GM23338 (cell line): ENCODE data around the gene LTBP2. TPM values are rescaled to one million over a fixed set of nuclear protein-coding genes. Genes with fewer than 3 reads are reported as not detected.
A peak's percentile ranks its signal among the peaks of the same experiment; 100 is the strongest.

Experiments used
- ATAC-seq: fragments of 200-7000 bp; cut with Tn5 transposase; 3 replicates; pipeline ENCODE4 v1.9.1; 2020
- DNase-seq: peaks from one replicate; pipeline ENCODE4 v3.0.0-alpha.2; 2015; ENCODE audit warnings: low spot score
- H2AFZ ChIP-seq: fragments of 200-600 bp; sonication (generic); 2 replicates; pipeline ENCODE4 v1.8.0; 2016; ENCODE audit warnings: antibody characterized with exemption, mild to moderate bottlenecking, moderate library complexity
- H3F3A ChIP-seq: fragments of 200-600 bp; sonication (generic); replicated peaks from 2 replicates; pipeline ENCODE4 v1.8.0; 2017; ENCODE audit warnings: antibody characterized with exemption, mixed run types, low read depth
- H3K27ac ChIP-seq: fragments of 200-600 bp; sonication (generic); 2 replicates; pipeline ENCODE4 v1.6.1; 2016; ENCODE audit warnings: low read depth
- H3K27me3 ChIP-seq: fragments of 200-600 bp; sonication (generic); 2 replicates; pipeline ENCODE4 v1.8.0; 2016; ENCODE audit warnings: mild to moderate bottlenecking, mixed run types, moderate library complexity; ENCODE audit not compliant: insufficient read depth
- H3K36me3 ChIP-seq: fragments of 200-600 bp; sonication (generic); 2 replicates; pipeline ENCODE4 v1.8.0; 2016; ENCODE audit warnings: mild to moderate bottlenecking; ENCODE audit not compliant: insufficient read depth
- H3K4me1 ChIP-seq: fragments of 200-600 bp; sonication (generic); 2 replicates; pipeline ENCODE4 v1.8.0; 2016; ENCODE audit warnings: mild to moderate bottlenecking, moderate library complexity; ENCODE audit not compliant: insufficient read depth
- H3K4me2 ChIP-seq: fragments of 200-600 bp; sonication (generic); 2 replicates; pipeline ENCODE4 v1.7.1; 2017; ENCODE audit warnings: mixed run types
- H3K4me3 ChIP-seq: fragments of 200-600 bp; sonication (generic); 2 replicates; pipeline ENCODE4 v1.6.1; 2016; ENCODE audit warnings: mixed run types
- H3K79me2 ChIP-seq: fragments of 200-600 bp; sonication (generic); replicated peaks from 2 replicates; pipeline ENCODE4 v1.8.0; 2017; ENCODE audit warnings: mild to moderate bottlenecking; ENCODE audit not compliant: insufficient read depth
- H3K9me2 ChIP-seq: fragments of 200-600 bp; sonication (generic); 2 replicates; pipeline ENCODE4 v1.8.0; 2017; ENCODE audit not compliant: insufficient read depth
- H4K20me1 ChIP-seq: fragments of 200-600 bp; sonication (generic); replicated peaks from 2 replicates; pipeline ENCODE4 v1.8.0; 2017; ENCODE audit warnings: mild to moderate bottlenecking; ENCODE audit not compliant: insufficient read depth
- H3K27ac Mint-ChIP-seq: 2 replicates; pipeline ENCODE4 v1.8.0; 2020; ENCODE audit warnings: inconsistent platforms, mild to moderate bottlenecking, moderate library complexity, mixed read lengths
- H3K27me3 Mint-ChIP-seq: 3 replicates; pipeline ENCODE4 v1.8.0; 2022; ENCODE audit warnings: low read depth, mild to moderate bottlenecking, moderate library complexity, mixed read lengths, inconsistent platforms; ENCODE audit not compliant: insufficient read depth, poor library complexity
- H3K36me3 Mint-ChIP-seq: 3 replicates; pipeline ENCODE4 v1.8.0; 2021; ENCODE audit warnings: low read depth, mild to moderate bottlenecking, inconsistent platforms, moderate library complexity, mixed read lengths
- H3K4me1 Mint-ChIP-seq: 3 replicates; pipeline ENCODE4 v1.8.0; 2020; ENCODE audit warnings: mild to moderate bottlenecking, inconsistent platforms, mixed read lengths
- H3K4me3 Mint-ChIP-seq: 3 replicates; pipeline ENCODE4 v1.8.0; 2021; ENCODE audit warnings: moderate library complexity, mild to moderate bottlenecking, inconsistent platforms, mixed read lengths
- H3K9me3 Mint-ChIP-seq: 3 replicates; pipeline ENCODE4 v1.8.0; 2020; ENCODE audit warnings: moderate library complexity, mild to moderate bottlenecking, inconsistent platforms, mixed read lengths
- CREB1 ChIP-seq: fragments of 250-450 bp; sonication (Bioruptor Pico); IDR thresholded peaks from 2 replicates; pipeline ENCODE4 v1.5.0; 2020; ENCODE audit warnings: low read depth, mild to moderate bottlenecking, moderate library complexity
- EZH2 ChIP-seq: fragments of 200-600 bp; sonication (generic); IDR thresholded peaks from one replicate; pipeline ENCODE4 v1.8.0; 2017; ENCODE audit warnings: antibody characterized with exemption, mild to moderate bottlenecking, low read depth; ENCODE audit not compliant: unreplicated experiment
- EZH2phosphoT487 ChIP-seq: fragments of 200-600 bp; sonication (generic); IDR thresholded peaks from one replicate; pipeline ENCODE4 v1.8.1; 2018; ENCODE audit warnings: antibody characterized with exemption; ENCODE audit not compliant: unreplicated experiment
- JUNB ChIP-seq: IDR thresholded peaks from one replicate; pipeline ENCODE4 v1.6.1; 2016; ENCODE audit warnings: antibody characterized with exemption; ENCODE audit not compliant: unreplicated experiment
- NANOG ChIP-seq: IDR thresholded peaks from 2 replicates; pipeline ENCODE4 v1.6.1; 2016; ENCODE audit warnings: antibody characterized with exemption, borderline replicate concordance
- POLR2AphosphoS5 ChIP-seq: IDR thresholded peaks from 2 replicates; pipeline ENCODE4 v1.6.1; 2016; ENCODE audit warnings: antibody characterized with exemption, low read depth
- STAT1 ChIP-seq: IDR thresholded peaks from one replicate; pipeline ENCODE4 v1.6.1; 2016; ENCODE audit warnings: antibody characterized with exemption; ENCODE audit not compliant: unreplicated experiment
- ZNF114 ChIP-seq: fragments of 250-450 bp; sonication (Bioruptor Pico); IDR thresholded peaks from 2 replicates; pipeline ENCODE4 v1.5.0; 2020; ENCODE audit warnings: mild to moderate bottlenecking, moderate library complexity
- ZNF331 ChIP-seq: fragments of 250-450 bp; sonication (Bioruptor Pico); IDR thresholded peaks from 2 replicates; pipeline ENCODE4 v1.5.0; 2020; ENCODE audit warnings: low read depth, mild to moderate bottlenecking, moderate library complexity
- polyA plus RNA-seq: library from polyadenylated mRNA; unstranded; fragments of >200 nt; fragmentation: Nextera tagmentation; extraction: Ambion mirVana; gene quantifications from 2 replicates; pipeline ENCODE4 v1.2.1, GENCODE V29; 2016
- total RNA-seq: library from RNA; depleted of rRNA; stranded (reverse); fragments of >200 nt; shearing (Covaris generic); gene quantifications from 2 replicates; pipeline ENCODE4 v1.2.3, GENCODE V29; 2014
- TF ChIP-seq, protein P1 (sequence below): IDR thresholded peaks from 2 replicates; pipeline ENCODE4 v1.6.1; 2016; ENCODE audit warnings: antibody characterized with exemption
- TF ChIP-seq, protein P2 (sequence below), 2 experiments: fragments of 200-600 bp in 1 of 2; sonication (generic) in 1 of 2; conservative IDR thresholded peaks; 2 replicates each; pipeline versions ENCODE4 v1.5.1 to v1.6.1; 2016 to 2017; ENCODE audit warnings: antibody characterized with exemption in 2 of 2, low read depth in 2 of 2, mild to moderate bottlenecking in 2 of 2, moderate library complexity in 1 of 2
- TF ChIP-seq, protein P3 (sequence below): IDR thresholded peaks from one replicate; pipeline ENCODE4 v1.6.1; 2018; ENCODE audit warnings: antibody characterized with exemption; ENCODE audit not compliant: unreplicated experiment

Gene LTBP2
- total and polyA plus RNA-seq, 2 experiments from 2014 or later: 0.27 to 0.49 TPM

DNA sequence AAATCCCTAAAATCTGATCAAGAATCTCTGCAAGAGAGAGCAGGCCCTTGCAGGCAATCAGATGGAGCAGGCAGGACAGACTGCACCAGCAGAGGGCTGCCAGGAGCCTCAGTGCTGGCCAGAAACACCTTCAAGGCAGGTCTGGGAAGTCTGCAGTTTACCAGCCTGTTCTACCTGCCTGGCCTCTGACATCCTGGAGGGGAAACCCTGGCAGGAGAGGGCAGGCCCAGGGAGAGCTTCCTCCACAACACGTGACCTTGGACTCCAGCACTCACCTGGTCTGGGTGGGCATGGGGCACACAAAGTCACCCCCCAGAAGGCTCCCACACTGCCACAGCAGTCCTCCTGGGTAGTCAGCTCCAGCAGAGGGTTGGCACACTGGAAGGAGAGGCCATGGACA is 62.4 kb downstream of the LTBP2 start:
- DNase-seq: peak; percentile 29
- H3K4me3 Mint-ChIP-seq: no peak overlapping the region
- TF ChIP-seq POLR2AphosphoS5 (no peak), STAT1 (no peak), NANOG (no peak), CREB1 (CRISPR knock-in tag) (no peak), ZNF331 (CRISPR knock-in tag) (no peak)
- TF ChIP-seq, protein P1, sequence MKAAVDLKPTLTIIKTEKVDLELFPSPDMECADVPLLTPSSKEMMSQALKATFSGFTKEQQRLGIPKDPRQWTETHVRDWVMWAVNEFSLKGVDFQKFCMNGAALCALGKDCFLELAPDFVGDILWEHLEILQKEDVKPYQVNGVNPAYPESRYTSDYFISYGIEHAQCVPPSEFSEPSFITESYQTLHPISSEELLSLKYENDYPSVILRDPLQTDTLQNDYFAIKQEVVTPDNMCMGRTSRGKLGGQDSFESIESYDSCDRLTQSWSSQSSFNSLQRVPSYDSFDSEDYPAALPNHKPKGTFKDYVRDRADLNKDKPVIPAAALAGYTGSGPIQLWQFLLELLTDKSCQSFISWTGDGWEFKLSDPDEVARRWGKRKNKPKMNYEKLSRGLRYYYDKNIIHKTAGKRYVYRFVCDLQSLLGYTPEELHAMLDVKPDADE: no peak
- TF ChIP-seq, protein P2, sequence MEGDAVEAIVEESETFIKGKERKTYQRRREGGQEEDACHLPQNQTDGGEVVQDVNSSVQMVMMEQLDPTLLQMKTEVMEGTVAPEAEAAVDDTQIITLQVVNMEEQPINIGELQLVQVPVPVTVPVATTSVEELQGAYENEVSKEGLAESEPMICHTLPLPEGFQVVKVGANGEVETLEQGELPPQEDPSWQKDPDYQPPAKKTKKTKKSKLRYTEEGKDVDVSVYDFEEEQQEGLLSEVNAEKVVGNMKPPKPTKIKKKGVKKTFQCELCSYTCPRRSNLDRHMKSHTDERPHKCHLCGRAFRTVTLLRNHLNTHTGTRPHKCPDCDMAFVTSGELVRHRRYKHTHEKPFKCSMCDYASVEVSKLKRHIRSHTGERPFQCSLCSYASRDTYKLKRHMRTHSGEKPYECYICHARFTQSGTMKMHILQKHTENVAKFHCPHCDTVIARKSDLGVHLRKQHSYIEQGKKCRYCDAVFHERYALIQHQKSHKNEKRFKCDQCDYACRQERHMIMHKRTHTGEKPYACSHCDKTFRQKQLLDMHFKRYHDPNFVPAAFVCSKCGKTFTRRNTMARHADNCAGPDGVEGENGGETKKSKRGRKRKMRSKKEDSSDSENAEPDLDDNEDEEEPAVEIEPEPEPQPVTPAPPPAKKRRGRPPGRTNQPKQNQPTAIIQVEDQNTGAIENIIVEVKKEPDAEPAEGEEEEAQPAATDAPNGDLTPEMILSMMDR (conservative IDR thresholded peaks at IDR 0.05; ENCODE audit: low read depth in 2 of 2): peak in 1 of 2 experiments; percentile 48; a peak in 3 of 4 replicates
- H3K9me2 ChIP-seq: no peaks in the 10 kb centered on the region
- H3F3A ChIP-seq: no peaks in the 10 kb centered on the region
- no peak overlapping the region for H3K27ac ChIP-seq
- no peak overlapping the region for H2AFZ ChIP-seq
- H3K27ac Mint-ChIP-seq: no peak overlapping the region
- H3K36me3 ChIP-seq: no peaks in the 10 kb centered on the region
- H3K27me3 ChIP-seq: no peaks in the 10 kb centered on the region
- peaks cover 9% of the 10 kb centered on the region for H3K27me3 Mint-ChIP-seq
- H3K79me2 ChIP-seq: no peaks in the 10 kb centered on the region
- H3K4me2 ChIP-seq: no peak overlapping the region
- no peaks in the 10 kb centered on the region for H3K9me3 Mint-ChIP-seq
- H4K20me1 ChIP-seq: no peaks in the 10 kb centered on the region
- peaks cover 16% of the 10 kb centered on the region for H3K4me1 Mint-ChIP-seq
- no peak overlapping the region for H3K4me3 ChIP-seq
- H3K36me3 Mint-ChIP-seq: no peaks in the 10 kb centered on the region
- peak; percentile 68 for ATAC-seq
- H3K4me1 ChIP-seq: peaks cover 5% of the 10 kb centered on the region

DNA sequence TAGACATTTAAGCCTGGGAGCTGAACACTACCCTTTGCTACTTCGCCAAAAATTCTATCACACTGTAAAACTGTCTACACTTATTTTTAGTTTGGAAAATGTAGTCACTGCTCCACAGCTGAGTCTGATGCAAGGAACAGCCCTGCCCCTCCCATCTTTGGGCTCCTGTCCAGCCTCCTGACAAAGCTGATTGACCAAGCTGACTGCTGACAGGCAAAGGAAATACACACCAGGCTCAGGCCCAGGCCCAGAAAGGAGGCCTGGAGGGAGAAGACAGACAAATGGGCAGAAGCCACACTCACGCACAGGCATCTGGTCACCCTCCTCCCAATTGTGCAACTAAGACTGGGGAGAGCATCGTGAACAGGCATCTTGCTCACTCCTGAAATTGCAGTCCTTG is 63.2 kb downstream of the LTBP2 start:
- H3K79me2 ChIP-seq: no peaks in the 10 kb centered on the region
- ATAC-seq: no peak
- Mint-ChIP-seq H3K9me3 (no peaks in the 10 kb centered on the region), H3K4me3 (no peak overlapping the region), H3K27ac (no peak overlapping the region), H3K36me3 (no peaks in the 10 kb centered on the region), H3K4me1 (peaks cover 16% of the 10 kb centered on the region), H3K27me3 (peaks cover 9% of the 10 kb centered on the region)
- no peak overlapping the region for H3K4me3 ChIP-seq
- H3K27ac ChIP-seq: no peak overlapping the region
- no peak overlapping the region for H3K4me2 ChIP-seq
- no peaks in the 10 kb centered on the region for H3K36me3 ChIP-seq
- no peak for DNase-seq
- H3K27me3 ChIP-seq: no peaks in the 10 kb centered on the region
- no peaks in the 10 kb centered on the region for H3K9me2 ChIP-seq
- H3F3A ChIP-seq: no peaks in the 10 kb centered on the region
- no peaks in the 10 kb centered on the region for H4K20me1 ChIP-seq
- no peak overlapping the region for H2AFZ ChIP-seq
- peaks cover 5% of the 10 kb centered on the region for H3K4me1 ChIP-seq
- TF ChIP-seq POLR2AphosphoS5 (no peak), JUNB (no peak), ZNF114 (CRISPR knock-in tag) (no peak), CREB1 (CRISPR knock-in tag) (no peak), EZH2 (no peak), NANOG (no peak), EZH2phosphoT487 (no peak), ZNF331 (CRISPR knock-in tag) (no peak)
- TF ChIP-seq, protein P2 (conservative IDR thresholded peaks at IDR 0.05; ENCODE audit: low read depth in 2 of 2): no peak
- TF ChIP-seq, protein P3, sequence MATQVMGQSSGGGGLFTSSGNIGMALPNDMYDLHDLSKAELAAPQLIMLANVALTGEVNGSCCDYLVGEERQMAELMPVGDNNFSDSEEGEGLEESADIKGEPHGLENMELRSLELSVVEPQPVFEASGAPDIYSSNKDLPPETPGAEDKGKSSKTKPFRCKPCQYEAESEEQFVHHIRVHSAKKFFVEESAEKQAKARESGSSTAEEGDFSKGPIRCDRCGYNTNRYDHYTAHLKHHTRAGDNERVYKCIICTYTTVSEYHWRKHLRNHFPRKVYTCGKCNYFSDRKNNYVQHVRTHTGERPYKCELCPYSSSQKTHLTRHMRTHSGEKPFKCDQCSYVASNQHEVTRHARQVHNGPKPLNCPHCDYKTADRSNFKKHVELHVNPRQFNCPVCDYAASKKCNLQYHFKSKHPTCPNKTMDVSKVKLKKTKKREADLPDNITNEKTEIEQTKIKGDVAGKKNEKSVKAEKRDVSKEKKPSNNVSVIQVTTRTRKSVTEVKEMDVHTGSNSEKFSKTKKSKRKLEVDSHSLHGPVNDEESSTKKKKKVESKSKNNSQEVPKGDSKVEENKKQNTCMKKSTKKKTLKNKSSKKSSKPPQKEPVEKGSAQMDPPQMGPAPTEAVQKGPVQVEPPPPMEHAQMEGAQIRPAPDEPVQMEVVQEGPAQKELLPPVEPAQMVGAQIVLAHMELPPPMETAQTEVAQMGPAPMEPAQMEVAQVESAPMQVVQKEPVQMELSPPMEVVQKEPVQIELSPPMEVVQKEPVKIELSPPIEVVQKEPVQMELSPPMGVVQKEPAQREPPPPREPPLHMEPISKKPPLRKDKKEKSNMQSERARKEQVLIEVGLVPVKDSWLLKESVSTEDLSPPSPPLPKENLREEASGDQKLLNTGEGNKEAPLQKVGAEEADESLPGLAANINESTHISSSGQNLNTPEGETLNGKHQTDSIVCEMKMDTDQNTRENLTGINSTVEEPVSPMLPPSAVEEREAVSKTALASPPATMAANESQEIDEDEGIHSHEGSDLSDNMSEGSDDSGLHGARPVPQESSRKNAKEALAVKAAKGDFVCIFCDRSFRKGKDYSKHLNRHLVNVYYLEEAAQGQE: no peak
- TF ChIP-seq, protein P1: no peak
